ENCODE results near the gene PALLD. TPM values are rescaled to one million over a fixed set of nuclear protein-coding genes. Genes with fewer than 3 reads are reported as not detected.

Gene PALLD
- total RNA-seq, 1 experiment from 2014 or later, result 27.6 TPM

- no peak for TF ChIP-seq CTCF (IDR thresholded peaks at IDR 0.05; ENCODE audit: unreplicated experiment)
- intact Hi-C loops (cut with micrococcal nuclease; ENCODE audit: unreplicated experiment), result loop anchor here (10.0 kb wide), 2 partner anchors 65 to 125 kb away; no protein-coding TSS in a partner anchor
- Mint-ChIP-seq H3K27ac (ENCODE audit: unreplicated experiment) (no peak overlapping the region), H3K36me3 (ENCODE audit: insufficient read depth, unreplicated experiment) (no peaks in the 10 kb centered on the region), H3K9me3 (ENCODE audit: low read depth, unreplicated experiment) (no peaks in the 10 kb centered on the region), H3K4me3 (ENCODE audit: low read depth, unreplicated experiment) (no peak overlapping the region), H3K4me1 (ENCODE audit: low read depth, unreplicated experiment) (no peaks in the 10 kb centered on the region), H3K27me3 (ENCODE audit: unreplicated experiment) (peaks cover 17% of the 10 kb centered on the region)
- CTCF ChIA-PET, result no interaction called here
- no TSS peak for BruUV-seq (replicated peaks)
- no peak for DNase-seq
Measured at GRCh38 chr4:168719725-168720124, 222.9 kb downstream of the PALLD start.

GRCh38 chr4:168720396-168720900 lies 223.6 kb downstream of the PALLD start:
- H3K4me3 Mint-ChIP-seq (ENCODE audit: low read depth, unreplicated experiment), result no peak overlapping the region
- no peaks in the 10 kb centered on the region for H3K4me1 Mint-ChIP-seq (ENCODE audit: low read depth, unreplicated experiment)
- DNase-seq, result no peak
- no peaks in the 10 kb centered on the region for H3K9me3 Mint-ChIP-seq (ENCODE audit: low read depth, unreplicated experiment)
- CTCF ChIA-PET, result no interaction called here
- peaks cover 17% of the 10 kb centered on the region for H3K27me3 Mint-ChIP-seq (ENCODE audit: unreplicated experiment)
- H3K36me3 Mint-ChIP-seq (ENCODE audit: insufficient read depth, unreplicated experiment), result no peaks in the 10 kb centered on the region
- intact Hi-C loops (cut with micrococcal nuclease; ENCODE audit: unreplicated experiment), result no loop called here
- H3K27ac Mint-ChIP-seq (ENCODE audit: unreplicated experiment), result no peak overlapping the region
- no peak for TF ChIP-seq CTCF (IDR thresholded peaks at IDR 0.05; ENCODE audit: unreplicated experiment)
- BruUV-seq (replicated peaks), result no TSS peak

DNA sequence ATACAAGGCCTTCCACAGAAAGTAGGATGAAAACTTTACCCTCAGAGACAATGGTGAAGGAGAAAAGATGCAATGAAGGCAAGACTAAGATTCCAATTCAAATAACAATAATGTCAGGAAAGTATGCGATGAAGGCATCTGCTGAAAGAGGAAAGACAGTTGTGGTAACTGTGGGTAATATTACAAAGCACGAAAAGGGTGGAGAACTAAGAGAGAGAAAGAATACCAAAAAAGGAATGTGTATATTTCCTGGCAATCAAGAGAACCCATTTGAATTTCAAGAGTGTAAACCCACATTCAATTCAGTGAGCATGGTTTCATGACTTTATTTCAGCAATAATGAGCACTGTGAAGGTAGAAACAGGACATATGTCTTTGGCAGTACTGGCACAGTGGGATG lies 225.5 kb downstream of the PALLD start:
- no TSS peak for BruUV-seq (replicated peaks)
- H3K27me3 Mint-ChIP-seq (ENCODE audit: unreplicated experiment), result peaks cover 17% of the 10 kb centered on the region
- H3K4me1 Mint-ChIP-seq (ENCODE audit: low read depth, unreplicated experiment), result no peaks in the 10 kb centered on the region
- CTCF ChIA-PET, result no interaction called here
- H3K4me3 Mint-ChIP-seq (ENCODE audit: low read depth, unreplicated experiment), result no peak overlapping the region
- no peaks in the 10 kb centered on the region for H3K36me3 Mint-ChIP-seq (ENCODE audit: insufficient read depth, unreplicated experiment)
- TF ChIP-seq CTCF (IDR thresholded peaks at IDR 0.05; ENCODE audit: unreplicated experiment), result no peak
- intact Hi-C loops (cut with micrococcal nuclease; ENCODE audit: unreplicated experiment), result no loop called here
- no peak for DNase-seq
- H3K27ac Mint-ChIP-seq (ENCODE audit: unreplicated experiment), result no peak overlapping the region
- H3K9me3 Mint-ChIP-seq (ENCODE audit: low read depth, unreplicated experiment), result no peaks in the 10 kb centered on the region

- Mint-ChIP-seq H3K4me3 (ENCODE audit: low read depth, unreplicated experiment) (no peak overlapping the region), H3K36me3 (ENCODE audit: insufficient read depth, unreplicated experiment) (no peaks in the 10 kb centered on the region), H3K27me3 (ENCODE audit: unreplicated experiment) (peaks cover 17% of the 10 kb centered on the region), H3K9me3 (ENCODE audit: low read depth, unreplicated experiment) (no peaks in the 10 kb centered on the region), H3K4me1 (ENCODE audit: low read depth, unreplicated experiment) (no peaks in the 10 kb centered on the region), H3K27ac (ENCODE audit: unreplicated experiment) (no peak overlapping the region)
- BruUV-seq (replicated peaks), result no TSS peak
- CTCF ChIA-PET, result no interaction called here
- DNase-seq, result no peak
- TF ChIP-seq CTCF (IDR thresholded peaks at IDR 0.05; ENCODE audit: unreplicated experiment), result no peak
- intact Hi-C loops (cut with micrococcal nuclease; ENCODE audit: unreplicated experiment), result no loop called here
Measured at GRCh38 chr4:168723020-168723419, 226.2 kb downstream of the PALLD start.

All from Calu3 (cell line).